Heart right ventricle (tissue), 16 donors: ENCODE measurements around the gene DMRT3. TPM values are rescaled to one million over a fixed set of nuclear protein-coding genes. Genes with fewer than 3 reads are reported as not detected.

ENCODE experiments used
- ATAC-seq, 8 donors: fragments of 200-7000 bp; cut with Tn5 transposase; one replicate each; pipeline ENCODE4 v1.9.1; 2020; ENCODE audit warnings: mild to moderate bottlenecking in 8 of 8, moderate library complexity in 8 of 8, moderate number of reproducible peaks in 1 of 8
- DNase-seq, 2 donors: peaks; one replicate each; pipeline ENCODE4 v3.0.0-alpha.2; 2020
- H3K27ac ChIP-seq, 10 donors: fragments of 200-600 bp; sonication (generic) in 2 of 10; one replicate each; pipeline versions ENCODE4 v1.5.0 to v1.8.0; 2020 to 2022; ENCODE audit warnings: mild to moderate bottlenecking in 3 of 10
- H3K27me3 ChIP-seq, 7 donors: fragments of 200-600 bp; one replicate each; pipeline ENCODE4 v1.8.0; 2021 to 2022; ENCODE audit warnings: mild to moderate bottlenecking in 2 of 7
- H3K36me3 ChIP-seq, 9 donors: fragments of 200-600 bp; sonication (generic) in 1 of 9; one replicate each; pipeline versions ENCODE4 v1.5.0 to v1.8.0; 2020 to 2022; ENCODE audit warnings: mild to moderate bottlenecking in 2 of 9
- H3K4me1 ChIP-seq, 9 donors: fragments of 200-600 bp; sonication (generic) in 1 of 9; one replicate each; pipeline versions ENCODE4 v1.5.0 to v1.8.0; 2020 to 2022; ENCODE audit warnings: mild to moderate bottlenecking in 4 of 9
- H3K4me3 ChIP-seq, 10 donors: fragments of 200-600 bp; sonication (generic) in 2 of 10; one replicate each; pipeline versions ENCODE4 v1.5.0 to v1.8.0; 2020 to 2022; ENCODE audit warnings: mild to moderate bottlenecking in 7 of 10, moderate library complexity in 2 of 10
- H3K9me3 ChIP-seq, 11 donors: fragments of 200-600 bp in 10 of 11; sonication (generic) in 2 of 11; one replicate each; pipeline versions ENCODE4 v1.5.0 to v1.8.0; 2013 to 2022; ENCODE audit warnings: mild to moderate bottlenecking in 2 of 11, control low read depth in 1 of 11, moderate library complexity in 1 of 11
- CTCF ChIP-seq, 9 donors: fragments of 200-600 bp; sonication (generic) in 2 of 9; IDR thresholded peaks; one replicate each; pipeline versions ENCODE4 v1.5.0 to v1.8.0; 2021 to 2022; ENCODE audit warnings: antibody characterized with exemption in 9 of 9, mild to moderate bottlenecking in 5 of 9, moderate library complexity in 1 of 9
- WGBS, 2 donors: extraction: QIAGEN DNeasy Blood & Tissue Kit; methylation state at CpG; one replicate each; pipeline ENCODE4 v1.1.7; 2013; ENCODE audit warnings: inconsistent platforms in 1 of 2; 5-methylcytosine and 5-hydroxymethylcytosine counted together
- intact Hi-C, 10 donors: fragments of 100-400 bp; cut with DNase I; formaldehyde crosslinking; loops; one replicate each; pipeline versions ENCODE4 v1.11.1 to v1.14.2; 2022
- long read RNA-seq, 3 donors: library from polyadenylated mRNA; unstranded; transcript quantifications; one replicate each; pipeline ENCODE4 v2.0.0, GENCODE V29; 2020 to 2021
- polyA plus RNA-seq, 2 donors: library from polyadenylated mRNA; stranded (reverse); fragments of 200-250 nt; gene quantifications; one replicate each; pipeline ENCODE4 v1.2.3, GENCODE V29; 2013
- total RNA-seq, 10 donors: library from RNA; stranded (reverse); fragmentation: NEBNext Ultra II Directional in 3 of 10; extraction: Animal tissue kit (Norgen Biotek cat#: 25700) in 3 of 10; gene quantifications; one replicate each; pipeline versions ENCODE4 v1.2.1 to v1.2.4, GENCODE V29; 2021 to 2023
- donor health status: Arrhythmogenic right ventricular cardiomyopathy.
- donor health status: ischemic (EF 13 %, LVEDD 7.1; RV severe dilation, severe dysfunction).
- donor health status: healthy with polysubstance abuse.
- donor health status: DM: no; HTN: yes; CAD: no.
- donor health status: DM: no; HTN: no; CAD: no.
- donor health status: ischemic (EF 25% LVEDD 6.9; RV normal size, moderate dysfunction).
- donor health status: ischemic (EF 25% LVEDD 5.7; RV mildly dilated, moderate dysfunction).
- donor health status: healthy.
- donor health status: DM: yes; HTN: yes; CAD: no.
- donor health status: Ischemic cardiomyopathy.
- donor health status: ischemic (EF 35%, LVEDD 5.7; RV mildly dilated, moderate dysfunction).
- donor health status: nonischemic (EF 11% LVEDD 7.7; RV severe dilation, severe dysfunction).
- donor health status: DM: yes; HTN: yes; CAD: no.
- donor health status: PGD.
- donor health status: ischemic (EF 29% LVEDD 5.4; RV normal size, mild dysfunction).
- donor health status: nonischemic (EF 23%, LVEDD 6.1; RV moderate dilation, normal function).

The DMRT3 gene
- total RNA-seq: not detected
- not detected for polyA plus RNA-seq
- long read RNA-seq, donor 1: 0 reads
- long read RNA-seq, donor 2: 0 reads
- long read RNA-seq, donor 3: 0 reads

GRCh38 chr9:976258-976942, at the start of gene DMRT3:
Gene DMRT3 (plus strand): TSS chr9:976655. CDS start chr9:977002, 347 bp downstream.
- no peak for TF ChIP-seq CTCF (IDR thresholded peaks at IDR 0.05)
- no peak within 1 kb of the TSS for H3K27ac ChIP-seq
- H3K4me3 ChIP-seq: peak within 1 kb of the TSS in 3 of 10 donors; percentile 7 to 16 (median 10)
- H3K36me3 ChIP-seq: no peaks in the 10 kb centered on the region
- ATAC-seq: peak in 1 of 8 donors; percentile 26
- 1 to 2% methylated on average over 47 to 70 of the region's 70 CpGs for WGBS, 2 donors
- peaks cover 3 to 34% (median 28%) of the 10 kb centered on the region in 9 donors for H3K4me1 ChIP-seq
- H3K27me3 ChIP-seq: peaks cover 67 to 100% (median 99%) of the 10 kb centered on the region in 7 donors
- intact Hi-C loops: loop anchor here in 1 of 10 donors (10.0 kb wide), 1 partner anchor 68 kb away; no protein-coding TSS in a partner anchor
- no peaks in the 10 kb centered on the region for H3K9me3 ChIP-seq
- DNase-seq: no peak

- intact Hi-C loops: loop anchor here in 1 of 10 donors (10.0 kb wide), 1 partner anchor 62 kb away; no protein-coding TSS in a partner anchor
- H3K4me3 ChIP-seq: no peak overlapping the region
- no peaks in the 10 kb centered on the region for H3K4me1 ChIP-seq
- H3K27ac ChIP-seq: no peak overlapping the region
- 85 to 94% methylated on average over 8 of the region's 8 CpGs for WGBS, 2 donors
- no peak for ATAC-seq
- no peak for TF ChIP-seq CTCF (IDR thresholded peaks at IDR 0.05)
- peaks cover 0 to 2% (median 0%) of the 10 kb centered on the region in 11 donors for H3K9me3 ChIP-seq
- H3K27me3 ChIP-seq: peaks cover 0 to 12% (median 4%) of the 10 kb centered on the region in 7 donors
- H3K36me3 ChIP-seq: no peaks in the 10 kb centered on the region
- DNase-seq: no peak
Measured at GRCh38 chr9:926976-927375, 49.5 kb upstream of the DMRT3 start.

GRCh38 chr9:928363-929042, 48.0 kb upstream of the DMRT3 start:
- WGBS, 2 donors: 66 to 68% methylated on average over 6 of the region's 6 CpGs
- ATAC-seq (no peak), DNase-seq (no peak)
- peak in 7 of 9 donors; percentile 11 to 52 (median 22) for TF ChIP-seq CTCF (IDR thresholded peaks at IDR 0.05)
- H3K27me3 ChIP-seq: peaks cover 0 to 20% (median 6%) of the 10 kb centered on the region in 7 donors
- no peak overlapping the region for H3K27ac ChIP-seq
- H3K36me3 ChIP-seq: no peaks in the 10 kb centered on the region
- no peaks in the 10 kb centered on the region for H3K4me1 ChIP-seq
- intact Hi-C loops: loop anchor here in 2 of 10 donors (2.0 to 10.0 kb wide), 2 partner anchors 60 to 64 kb away; no protein-coding TSS in a partner anchor
- no peak overlapping the region for H3K4me3 ChIP-seq
- peaks cover 0 to 2% (median 0%) of the 10 kb centered on the region in 11 donors for H3K9me3 ChIP-seq

GRCh38 chr9:929719-930118, 46.7 kb upstream of the DMRT3 start:
- Histone ChIP-seq H3K4me3 (no peak overlapping the region), H3K27ac (no peak overlapping the region), H3K9me3 (peaks cover 0 to 2% (median 0%) of the 10 kb centered on the region in 11 donors), H3K4me1 (no peaks in the 10 kb centered on the region), H3K27me3 (peaks cover 0 to 22% (median 10%) of the 10 kb centered on the region in 7 donors), H3K36me3 (no peaks in the 10 kb centered on the region)
- no peak for DNase-seq
- WGBS, 2 donors: 77 to 79% methylated on average over 4 of the region's 4 CpGs
- intact Hi-C loops: loop anchor here in 3 of 10 donors (2.0 to 10.0 kb wide), 3 partner anchors 61 to 65 kb away; no protein-coding TSS in a partner anchor
- TF ChIP-seq CTCF (IDR thresholded peaks at IDR 0.05): no peak
- ATAC-seq: no peak
